Cardiac atrium fibroblast (primary cell): Measurements from ENCODE around the gene GPNMB. TPM values are rescaled to one million over a fixed set of nuclear protein-coding genes. Genes with fewer than 3 reads are reported as not detected.

Experiments used
- total RNA-seq: library from RNA; depleted of rRNA; stranded (reverse); fragments of >200 nt; gene quantifications from 2 replicates; pipeline ENCODE4 v1.2.3, GENCODE V29; 2015

The GPNMB gene
- total RNA-seq: 17.7 and 22.2 TPM in 2 replicates

GRCh38 chr7:23246555-23246954 is at the start of gene GPNMB:
GPNMB (plus strand) TSS chr7:23246775; CDS start chr7:23246858, 83 bp downstream.

GRCh38 chr7:23298885-23299769 is 52.6 kb downstream of the GPNMB start, which contains the start of gene MALSU1:
MALSU1 (plus strand) TSS chr7:23299339; CDS start chr7:23299353, 14 bp downstream.

Other genes with a start within 250 kb of the GPNMB start
- 113 and 128 TPM in 2 replicates for gene HYCC1, start 232.6 kb upstream of the GPNMB start, total RNA-seq
- 19.0 and 27.8 TPM in 2 replicates for gene KLHL7, start 141.0 kb upstream of the GPNMB start, total RNA-seq
- gene NUP42, start 64.7 kb upstream of the GPNMB start, total RNA-seq: 12.5 and 26.9 TPM in 2 replicates
- gene MALSU1, start 52.6 kb downstream of the GPNMB start, total RNA-seq: 48.8 and 57.8 TPM in 2 replicates
- 24.7 and 45.5 TPM in 2 replicates for gene IGF2BP3, start 223.7 kb downstream of the GPNMB start, total RNA-seq